CD4-positive, CD25-positive, alpha-beta regulatory T cell (primary cell): ENCODE measurements around the gene NECTIN2. TPM values are rescaled to one million over a fixed set of nuclear protein-coding genes. Genes with fewer than 3 reads are reported as not detected.

Experiments
- ATAC-seq, 2 donors: fragments of 150-1000 bp; cut with Tn5 transposase; one replicate each; pipeline ENCODE4 v1.10.0; 2021; ENCODE audit warnings: low read depth in 2 of 2, moderate number of reproducible peaks in 2 of 2, moderate library complexity in 1 of 2
- DNase-seq, 3 donors: peaks; one replicate each; pipeline versions ENCODE4 v3.0.0 to v3.0.0-alpha.2; 2012 to 2022; ENCODE audit warnings: mixed read lengths in 1 of 3
- H3K27ac ChIP-seq: one replicate; pipeline ENCODE4 v1.7.0; 2013; ENCODE audit warnings: mild to moderate bottlenecking, low read length; ENCODE audit not compliant: insufficient read depth, poor library complexity, severe bottlenecking
- H3K27me3 ChIP-seq: one replicate; pipeline ENCODE4 v1.7.0; 2013; ENCODE audit warnings: low read length; ENCODE audit not compliant: control insufficient read depth, insufficient read depth
- H3K36me3 ChIP-seq: one replicate; pipeline ENCODE4 v1.7.0; 2013; ENCODE audit warnings: mild to moderate bottlenecking, low read length, moderate library complexity; ENCODE audit not compliant: control insufficient read depth, insufficient read depth
- H3K4me1 ChIP-seq: 2 replicates; pipeline ENCODE4 v1.7.0; 2013; ENCODE audit warnings: mild to moderate bottlenecking, low read length; ENCODE audit not compliant: insufficient read depth, control insufficient read depth, poor library complexity, severe bottlenecking
- H3K4me3 ChIP-seq: one replicate; pipeline ENCODE4 v1.7.0; 2013; ENCODE audit warnings: low read depth, mild to moderate bottlenecking, low read length, moderate library complexity
- H3K9me3 ChIP-seq, 2 experiments: 1 replicate in 1 of 2; 2 replicates in 1 of 2; pipeline ENCODE4 v1.7.0; 2013; ENCODE audit warnings: low read length in 2 of 2, mild to moderate bottlenecking in 1 of 2, moderate library complexity in 1 of 2; ENCODE audit not compliant: control insufficient read depth in 2 of 2
- H3K27ac Mint-ChIP-seq, 3 donors: one replicate each; pipeline ENCODE4 v1.8.0; 2020 to 2022; ENCODE audit warnings: mild to moderate bottlenecking in 3 of 3, mixed read lengths in 3 of 3, moderate library complexity in 2 of 3
- H3K27me3 Mint-ChIP-seq: one replicate; pipeline ENCODE4 v1.8.0; 2022; ENCODE audit warnings: mild to moderate bottlenecking, mixed read lengths
- H3K36me3 Mint-ChIP-seq: one replicate; pipeline ENCODE4 v1.8.0; 2020; ENCODE audit warnings: mixed read lengths
- H3K4me1 Mint-ChIP-seq, 4 donors: one replicate each; pipeline ENCODE4 v1.8.0; 2020 to 2022; ENCODE audit warnings: mixed read lengths in 4 of 4, mild to moderate bottlenecking in 1 of 4
- H3K4me3 Mint-ChIP-seq, 4 donors: one replicate each; pipeline ENCODE4 v1.8.0; 2020 to 2022; ENCODE audit warnings: mild to moderate bottlenecking in 4 of 4, mixed read lengths in 4 of 4, moderate library complexity in 3 of 4
- H3K9me3 Mint-ChIP-seq, 7 donors: one replicate each; pipeline ENCODE4 v1.8.0; 2020 to 2022; ENCODE audit warnings: mixed read lengths in 7 of 7, mild to moderate bottlenecking in 3 of 7, moderate library complexity in 2 of 7
- polyA plus RNA-seq, 4 donors: library from polyadenylated mRNA; unstranded; fragments of 300-500 nt; fragmentation: Illumina TruSeq; gene quantifications; one replicate each; pipeline ENCODE4 v1.2.3, GENCODE V29; 2021
- total RNA-seq: library from RNA; stranded (reverse); gene quantifications from one replicate; pipeline ENCODE4 v1.2.3, GENCODE V29; 2022

The NECTIN2 gene
- total and polyA plus RNA-seq, 5 donors from 2014 or later: 1.1 TPM; not detected in 4

DNA sequence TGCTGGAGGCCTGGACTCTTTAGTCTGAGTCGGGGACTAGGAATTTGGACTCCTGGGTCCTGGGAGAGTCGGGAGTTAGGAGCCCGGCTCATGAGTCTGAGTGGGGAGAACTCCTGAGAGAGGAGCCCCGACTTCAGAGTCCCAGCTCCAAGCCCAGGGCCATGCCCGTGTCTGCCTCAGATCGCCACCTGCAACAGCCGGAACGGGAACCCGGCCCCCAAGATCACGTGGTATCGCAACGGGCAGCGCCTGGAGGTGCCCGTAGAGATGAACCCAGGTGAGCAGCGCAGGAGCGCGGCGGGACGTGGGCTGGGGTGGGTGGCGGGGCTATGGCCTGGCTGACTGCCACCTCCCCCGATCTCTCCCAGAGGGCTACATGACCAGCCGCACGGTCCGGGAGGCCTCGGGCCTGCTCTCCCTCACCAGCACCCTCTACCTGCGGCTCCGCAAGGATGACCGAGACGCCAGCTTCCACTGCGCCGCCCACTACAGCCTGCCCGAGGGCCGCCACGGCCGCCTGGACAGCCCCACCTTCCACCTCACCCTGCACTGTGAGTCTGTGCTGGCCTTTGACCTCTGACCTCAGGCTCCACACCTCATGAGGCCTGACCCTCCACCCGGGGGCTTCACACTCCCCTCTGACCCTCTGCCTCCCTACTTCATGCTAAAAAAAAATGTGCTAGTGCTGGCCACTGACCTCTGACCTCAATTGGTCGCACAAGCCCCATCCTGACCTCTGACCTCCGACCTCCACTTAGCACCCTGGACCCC, 32.8 kb upstream of the NECTIN2 start:
- peaks cover 0 to 2% (median 0%) of the 10 kb centered on the region in 7 donors for H3K9me3 Mint-ChIP-seq
- Histone ChIP-seq H3K36me3 (no peaks in the 10 kb centered on the region), H3K9me3 (no peaks in the 10 kb centered on the region), H3K27ac (no peak overlapping the region), H3K4me1 (peaks cover 5% of the 10 kb centered on the region), H3K4me3 (no peak overlapping the region), H3K27me3 (no peaks in the 10 kb centered on the region)
- peaks cover 0 to 2% (median 0%) of the 10 kb centered on the region in 4 donors for H3K4me1 Mint-ChIP-seq
- DNase-seq: no peak
- H3K36me3 Mint-ChIP-seq: no peaks in the 10 kb centered on the region
- ATAC-seq: no peak
- H3K27me3 Mint-ChIP-seq: peaks cover 4% of the 10 kb centered on the region
- no peak overlapping the region for H3K4me3 Mint-ChIP-seq
- peak overlapping the region in 1 of 3 donors; percentile 38 for H3K27ac Mint-ChIP-seq

DNA sequence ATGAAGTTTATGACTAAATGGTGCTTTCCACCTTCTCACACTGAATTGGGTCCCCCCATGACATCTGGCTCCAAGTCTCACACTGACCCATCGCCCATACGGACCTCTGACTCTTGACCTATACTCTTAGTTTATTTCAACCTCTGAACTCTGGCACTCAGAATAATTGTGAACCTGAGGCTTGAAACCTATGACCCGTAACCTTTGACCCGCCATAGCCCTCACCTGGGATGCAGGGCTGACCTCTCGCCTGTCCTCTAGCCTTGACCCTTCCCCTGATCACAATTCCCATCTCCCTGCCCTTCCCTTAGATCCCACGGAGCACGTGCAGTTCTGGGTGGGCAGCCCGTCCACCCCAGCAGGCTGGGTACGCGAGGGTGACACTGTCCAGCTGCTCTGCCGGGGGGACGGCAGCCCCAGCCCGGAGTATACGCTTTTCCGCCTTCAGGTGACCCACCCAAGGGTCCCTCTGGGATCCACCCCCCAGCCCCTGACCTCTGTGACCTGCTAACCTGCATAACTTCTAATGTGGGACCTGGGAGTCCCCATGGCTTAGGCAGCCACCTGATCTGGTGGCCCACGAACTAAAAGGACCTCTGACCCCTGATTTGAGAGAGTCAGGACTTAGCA, 32.1 kb upstream of the NECTIN2 start:
- ATAC-seq (no peak), DNase-seq (no peak)
- H3K27me3 ChIP-seq: no peaks in the 10 kb centered on the region
- H3K36me3 Mint-ChIP-seq: no peaks in the 10 kb centered on the region
- peaks cover 4% of the 10 kb centered on the region for H3K27me3 Mint-ChIP-seq
- H3K9me3 Mint-ChIP-seq: peaks cover 0 to 2% (median 0%) of the 10 kb centered on the region in 7 donors
- no peaks in the 10 kb centered on the region for H3K36me3 ChIP-seq
- H3K9me3 ChIP-seq: no peaks in the 10 kb centered on the region
- H3K4me1 ChIP-seq: peaks cover 4% of the 10 kb centered on the region
- no peak overlapping the region for H3K27ac Mint-ChIP-seq
- H3K4me3 Mint-ChIP-seq: no peak overlapping the region
- no peaks in the 10 kb centered on the region for H3K4me1 Mint-ChIP-seq
- H3K27ac ChIP-seq: no peak overlapping the region
- H3K4me3 ChIP-seq: no peak overlapping the region

DNA sequence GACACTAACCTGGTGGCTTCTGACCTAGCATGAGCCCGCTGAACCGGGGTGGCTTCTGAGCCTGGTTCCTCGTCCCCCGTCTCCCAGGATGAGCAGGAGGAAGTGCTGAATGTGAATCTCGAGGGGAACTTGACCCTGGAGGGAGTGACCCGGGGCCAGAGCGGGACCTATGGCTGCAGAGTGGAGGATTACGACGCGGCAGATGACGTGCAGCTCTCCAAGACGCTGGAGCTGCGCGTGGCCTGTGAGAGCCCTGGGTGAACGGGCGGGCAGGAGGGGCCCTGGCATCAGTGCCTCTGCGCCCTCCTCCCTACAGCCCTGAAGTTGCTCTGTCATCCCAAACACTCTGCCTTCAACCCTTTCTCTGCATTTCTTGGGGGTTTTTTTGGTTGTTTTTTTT, 31.6 kb upstream of the NECTIN2 start:
- no peak overlapping the region for H3K4me3 ChIP-seq
- Mint-ChIP-seq H3K4me3 (no peak overlapping the region), H3K27ac (peak overlapping the region in 1 of 3 donors; percentile 79), H3K9me3 (peaks cover 0 to 2% (median 0%) of the 10 kb centered on the region in 7 donors), H3K27me3 (peaks cover 2% of the 10 kb centered on the region), H3K4me1 (no peaks in the 10 kb centered on the region), H3K36me3 (no peaks in the 10 kb centered on the region)
- DNase-seq (no peak), ATAC-seq (no peak)
- H3K27ac ChIP-seq: no peak overlapping the region
- no peaks in the 10 kb centered on the region for H3K9me3 ChIP-seq
- no peaks in the 10 kb centered on the region for H3K27me3 ChIP-seq
- H3K36me3 ChIP-seq: no peaks in the 10 kb centered on the region
- H3K4me1 ChIP-seq: no peaks in the 10 kb centered on the region

DNA sequence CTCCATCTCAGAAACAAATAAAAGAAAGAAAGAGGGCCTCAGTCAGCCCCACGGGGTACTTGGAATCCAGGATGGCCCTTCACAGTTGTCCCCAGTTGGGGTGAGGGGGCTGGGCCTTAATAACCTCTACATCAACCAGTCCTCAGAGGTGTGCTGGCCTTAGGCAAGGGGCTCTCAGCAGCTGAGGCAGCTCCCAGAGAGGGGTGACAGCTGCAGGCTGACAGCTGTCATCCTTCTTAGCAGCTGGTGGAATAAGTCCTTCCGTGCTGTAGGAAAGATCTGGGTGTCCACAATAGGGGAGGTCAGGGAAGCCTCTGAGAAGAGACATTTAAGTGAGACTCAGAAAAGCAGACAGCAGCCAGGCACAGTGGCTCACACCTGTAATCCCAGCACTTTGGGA, 29.8 kb upstream of the NECTIN2 start:
- H3K4me3 Mint-ChIP-seq: no peak overlapping the region
- H3K4me1 Mint-ChIP-seq: no peaks in the 10 kb centered on the region
- DNase-seq (no peak), ATAC-seq (no peak)
- no peak overlapping the region for H3K27ac ChIP-seq
- H3K9me3 Mint-ChIP-seq: peaks cover 0 to 2% (median 0%) of the 10 kb centered on the region in 7 donors
- H3K27me3 Mint-ChIP-seq: no peaks in the 10 kb centered on the region
- no peaks in the 10 kb centered on the region for H3K4me1 ChIP-seq
- H3K36me3 ChIP-seq: no peaks in the 10 kb centered on the region
- no peaks in the 10 kb centered on the region for H3K27me3 ChIP-seq
- no peak overlapping the region for H3K4me3 ChIP-seq
- no peaks in the 10 kb centered on the region for H3K9me3 ChIP-seq
- H3K36me3 Mint-ChIP-seq: no peaks in the 10 kb centered on the region
- H3K27ac Mint-ChIP-seq: no peak overlapping the region

DNA sequence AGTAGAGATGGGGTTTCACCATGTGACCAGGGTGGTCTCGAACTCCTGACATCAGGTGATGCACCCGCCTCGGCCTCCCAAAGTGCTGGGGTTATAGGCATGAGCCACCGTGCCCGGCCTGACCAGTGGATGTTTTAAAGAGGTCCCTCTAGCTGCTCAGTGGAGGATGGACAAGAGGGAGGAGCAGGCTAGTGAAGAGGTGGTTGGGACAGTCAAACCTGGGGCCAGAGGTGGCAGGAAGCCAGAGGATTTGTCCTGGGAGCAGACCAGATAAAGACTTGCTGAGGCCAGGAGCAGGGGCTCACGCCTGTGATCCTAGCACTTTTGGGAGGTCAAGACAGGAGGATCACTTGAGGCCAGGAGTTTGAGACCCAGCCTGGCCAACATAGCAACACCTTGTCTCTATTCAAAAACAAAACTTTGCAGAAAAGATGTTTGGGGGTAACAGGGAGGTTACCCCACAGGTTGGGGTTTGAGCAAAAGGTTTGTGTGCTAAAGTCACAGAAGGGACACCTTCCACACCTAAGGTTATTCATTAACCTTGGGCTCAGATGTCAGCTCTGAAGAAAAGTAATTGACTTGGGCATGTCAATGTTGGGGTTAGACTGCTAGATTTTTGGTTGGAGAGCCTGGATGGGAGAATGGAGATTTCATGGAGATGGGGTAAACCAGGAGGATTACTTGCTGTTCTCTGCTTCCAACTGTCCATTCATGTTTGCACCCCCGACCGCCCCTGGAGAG, 28.2 kb upstream of the NECTIN2 start:
- no peaks in the 10 kb centered on the region for H3K27me3 ChIP-seq
- H3K27ac Mint-ChIP-seq: no peak overlapping the region
- H3K4me3 Mint-ChIP-seq: no peak overlapping the region

DNA sequence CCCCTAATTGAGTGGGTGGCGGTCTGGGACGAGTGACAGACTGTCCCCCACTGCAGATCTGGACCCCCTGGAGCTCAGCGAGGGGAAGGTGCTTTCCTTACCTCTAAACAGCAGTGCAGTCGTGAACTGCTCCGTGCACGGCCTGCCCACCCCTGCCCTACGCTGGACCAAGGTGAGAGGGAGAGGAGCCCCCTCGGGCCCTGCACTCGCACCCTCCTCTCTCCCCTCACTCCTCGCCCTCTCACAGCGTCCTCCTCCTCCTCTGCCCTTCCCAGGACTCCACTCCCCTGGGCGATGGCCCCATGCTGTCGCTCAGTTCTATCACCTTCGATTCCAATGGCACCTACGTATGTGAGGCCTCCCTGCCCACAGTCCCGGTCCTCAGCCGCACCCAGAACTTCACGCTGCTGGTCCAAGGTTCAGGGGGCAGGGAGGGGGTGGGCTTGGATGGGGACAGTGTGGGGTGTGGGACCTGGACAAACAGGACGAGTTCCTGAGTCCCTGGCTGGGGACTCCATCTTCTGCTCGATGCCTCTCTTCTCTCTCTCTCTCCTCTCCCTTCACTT, 27.5 kb upstream of the NECTIN2 start:
- H3K9me3 Mint-ChIP-seq: peaks cover 0 to 2% (median 0%) of the 10 kb centered on the region in 7 donors
- no peaks in the 10 kb centered on the region for H3K4me1 Mint-ChIP-seq
- Histone ChIP-seq H3K9me3 (no peaks in the 10 kb centered on the region), H3K4me1 (no peaks in the 10 kb centered on the region), H3K36me3 (no peaks in the 10 kb centered on the region), H3K4me3 (no peak overlapping the region), H3K27ac (no peak overlapping the region), H3K27me3 (no peaks in the 10 kb centered on the region)
- ATAC-seq: no peak
- H3K27ac Mint-ChIP-seq: no peak overlapping the region
- H3K27me3 Mint-ChIP-seq: peaks cover 10% of the 10 kb centered on the region
- DNase-seq: no peak
- H3K36me3 Mint-ChIP-seq: no peaks in the 10 kb centered on the region
- H3K4me3 Mint-ChIP-seq: no peak overlapping the region

More for the DNA sequence above, 28.2 kb upstream of the NECTIN2 start:
- no peak overlapping the region for H3K27ac ChIP-seq
- no peaks in the 10 kb centered on the region for H3K4me1 ChIP-seq
- no peak overlapping the region for H3K4me3 ChIP-seq
- DNase-seq: no peak
- Mint-ChIP-seq H3K36me3 (no peaks in the 10 kb centered on the region), H3K27me3 (peaks cover 9% of the 10 kb centered on the region), H3K9me3 (peaks cover 0 to 2% (median 0%) of the 10 kb centered on the region in 7 donors), H3K4me1 (no peaks in the 10 kb centered on the region)
- no peaks in the 10 kb centered on the region for H3K9me3 ChIP-seq
- no peak for ATAC-seq
- H3K36me3 ChIP-seq: no peaks in the 10 kb centered on the region

DNA sequence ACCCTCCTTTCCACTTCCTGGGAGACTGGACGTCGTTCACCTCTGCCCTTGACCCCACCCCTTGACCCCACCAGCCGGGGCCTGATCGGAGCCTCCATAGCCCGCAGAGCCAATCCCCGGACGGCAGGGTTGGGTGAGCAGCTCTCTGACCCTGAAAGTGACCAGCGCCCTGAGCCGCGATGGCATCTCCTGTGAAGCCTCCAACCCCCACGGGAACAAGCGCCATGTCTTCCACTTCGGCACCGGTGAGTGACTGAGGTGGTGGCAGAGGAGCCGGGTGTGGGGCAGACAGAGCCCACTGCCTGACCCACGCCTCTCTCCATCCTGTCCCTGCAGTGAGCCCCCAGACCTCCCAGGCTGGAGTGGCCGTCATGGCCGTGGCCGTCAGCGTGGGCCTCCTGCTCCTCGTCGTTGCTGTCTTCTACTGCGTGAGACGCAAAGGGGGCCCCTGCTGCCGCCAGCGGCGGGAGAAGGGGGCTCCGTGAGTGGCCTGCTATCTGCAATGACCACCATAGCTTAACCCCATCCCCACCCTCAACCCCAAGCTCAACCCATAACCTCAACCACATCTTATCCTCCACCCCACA, 26.8 kb upstream of the NECTIN2 start:
- DNase-seq: no peak
- Mint-ChIP-seq H3K36me3 (no peaks in the 10 kb centered on the region), H3K27ac (peak overlapping the region in 2 of 3 donors; percentile 67 to 85), H3K4me3 (no peak overlapping the region), H3K27me3 (peaks cover 10% of the 10 kb centered on the region), H3K9me3 (peaks cover 0 to 2% (median 0%) of the 10 kb centered on the region in 7 donors), H3K4me1 (no peaks in the 10 kb centered on the region)
- no peaks in the 10 kb centered on the region for H3K36me3 ChIP-seq
- no peak for ATAC-seq
- H3K4me1 ChIP-seq: no peaks in the 10 kb centered on the region
- H3K27ac ChIP-seq: no peak overlapping the region
- no peaks in the 10 kb centered on the region for H3K9me3 ChIP-seq
- no peak overlapping the region for H3K4me3 ChIP-seq
- H3K27me3 ChIP-seq: no peaks in the 10 kb centered on the region
